ENCODE measurements around the gene KRTAP9-1. TPM values are rescaled to one million over a fixed set of nuclear protein-coding genes. Genes with fewer than 3 reads are reported as not detected.
"Not testable (repeated sequence)": the region's sequence is repeated elsewhere in the genome, so short reads cannot be mapped to it uniquely, and the experiment has no call there.

The KRTAP9-1 gene, protein sequence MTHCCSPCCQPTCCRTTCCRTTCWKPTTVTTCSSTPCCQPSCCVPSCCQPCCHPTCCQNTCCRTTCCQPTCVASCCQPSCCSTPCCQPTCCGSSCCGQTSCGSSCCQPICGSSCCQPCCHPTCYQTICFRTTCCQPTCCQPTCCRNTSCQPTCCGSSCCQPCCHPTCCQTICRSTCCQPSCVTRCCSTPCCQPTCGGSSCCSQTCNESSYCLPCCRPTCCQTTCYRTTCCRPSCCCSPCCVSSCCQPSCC
- total RNA-seq (not detected in 2 replicates), polyA plus RNA-seq (not detected in 2 replicates), polyA minus RNA-seq (ENCODE audit: low replicate concordance) (not detected in 2 replicates)
- polyA plus RNA-seq (2012), result not detected in 2 replicates

DNA sequence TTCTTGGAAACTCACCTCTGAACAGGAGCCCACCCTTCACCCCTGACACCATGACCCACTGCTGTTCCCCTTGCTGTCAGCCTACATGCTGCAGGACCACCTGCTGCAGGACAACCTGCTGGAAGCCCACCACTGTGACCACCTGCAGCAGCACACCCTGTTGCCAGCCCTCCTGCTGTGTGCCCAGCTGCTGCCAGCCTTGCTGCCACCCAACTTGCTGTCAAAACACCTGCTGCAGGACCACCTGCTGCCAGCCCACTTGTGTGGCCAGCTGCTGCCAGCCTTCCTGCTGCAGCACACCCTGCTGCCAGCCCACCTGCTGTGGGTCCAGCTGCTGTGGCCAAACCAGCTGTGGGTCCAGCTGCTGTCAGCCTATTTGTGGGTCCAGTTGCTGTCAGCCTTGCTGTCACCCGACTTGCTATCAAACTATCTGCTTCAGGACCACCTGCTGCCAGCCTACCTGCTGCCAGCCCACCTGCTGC is at the start of gene KRTAP9-1:
KRTAP9-1 (plus strand) TSS at position 51 of the 482 bp plus-strand sequence; CDS start at position 51, 0 bp downstream.
- not testable (repeated sequence) for DNase-seq (ENCODE audit: low read depth in 2 of 2); H2AFZ ChIP-seq (ENCODE audit: low read length); H3K79me2 ChIP-seq (ENCODE audit: control insufficient read depth, insufficient read depth, low read length); H3K9ac ChIP-seq (ENCODE audit: insufficient read depth, low read length); H4K20me1 ChIP-seq (ENCODE audit: control insufficient read depth, extremely low read depth, insufficient read depth, low read length); H3K4me1 ChIP-seq (ENCODE audit: control insufficient read depth, extremely low read depth, insufficient read depth, low read length); H3K4me3 ChIP-seq (replicated peaks in 1 of 4; ENCODE audit: control extremely low read depth in 1 of 4, insufficient read depth in 1 of 4, low read depth in 3 of 4, low read length in 4 of 4); H3K27me3 ChIP-seq (ENCODE audit: control insufficient read depth, insufficient read depth, low read length); H3K4me2 ChIP-seq (ENCODE audit: extremely low read depth, insufficient read depth, low read length); H3K36me3 ChIP-seq (ENCODE audit: control insufficient read depth, insufficient read depth, low read length); H3K9me3 ChIP-seq (ENCODE audit: control insufficient read depth, insufficient read depth, low read depth, low read length); H3K27ac ChIP-seq (ENCODE audit: insufficient read depth, low read length)

DNA sequence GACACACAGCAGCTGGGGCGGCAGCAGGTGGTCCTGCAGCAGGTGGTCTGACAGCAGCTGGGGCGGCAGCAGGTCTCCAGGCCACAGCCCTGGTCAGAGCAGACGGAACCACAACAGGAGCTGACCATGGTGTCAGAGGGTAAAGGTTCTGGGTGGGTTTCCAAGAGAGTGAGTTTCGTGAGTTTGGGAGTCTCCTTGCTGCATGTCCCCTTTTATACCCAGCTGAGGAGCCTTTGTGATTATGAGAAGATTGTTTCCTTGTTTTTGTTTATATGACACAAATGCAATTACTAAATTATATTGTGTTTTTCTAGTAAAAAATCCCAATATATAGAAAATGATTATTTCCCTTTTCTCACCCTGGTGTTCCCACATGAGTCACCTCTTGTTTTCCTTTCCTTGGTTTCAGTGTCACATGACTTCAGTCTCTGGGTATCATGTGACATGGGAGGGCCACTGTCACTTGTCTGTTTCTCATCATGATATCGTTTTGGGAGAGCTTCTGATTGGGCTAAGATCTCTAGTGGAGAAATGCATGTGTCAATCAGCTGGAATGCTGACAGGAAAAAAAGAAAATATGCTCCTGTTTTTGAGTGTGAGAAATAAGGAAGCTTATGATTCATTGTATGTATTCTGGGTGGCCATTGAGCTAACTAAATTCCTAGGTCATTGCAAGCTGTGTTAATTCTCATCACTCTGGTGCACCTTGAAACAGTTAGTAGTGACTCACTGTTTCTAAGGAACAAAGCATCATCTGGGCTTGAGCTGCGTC is 49.1 kb upstream of the KRTAP9-1 start, which contains the start of gene KRTAP4-6:
KRTAP4-6 (minus strand) TSS at position 185 of the 772 bp plus-strand sequence; CDS start at position 128, 57 bp downstream.
- TF ChIP-seq, protein P1, sequence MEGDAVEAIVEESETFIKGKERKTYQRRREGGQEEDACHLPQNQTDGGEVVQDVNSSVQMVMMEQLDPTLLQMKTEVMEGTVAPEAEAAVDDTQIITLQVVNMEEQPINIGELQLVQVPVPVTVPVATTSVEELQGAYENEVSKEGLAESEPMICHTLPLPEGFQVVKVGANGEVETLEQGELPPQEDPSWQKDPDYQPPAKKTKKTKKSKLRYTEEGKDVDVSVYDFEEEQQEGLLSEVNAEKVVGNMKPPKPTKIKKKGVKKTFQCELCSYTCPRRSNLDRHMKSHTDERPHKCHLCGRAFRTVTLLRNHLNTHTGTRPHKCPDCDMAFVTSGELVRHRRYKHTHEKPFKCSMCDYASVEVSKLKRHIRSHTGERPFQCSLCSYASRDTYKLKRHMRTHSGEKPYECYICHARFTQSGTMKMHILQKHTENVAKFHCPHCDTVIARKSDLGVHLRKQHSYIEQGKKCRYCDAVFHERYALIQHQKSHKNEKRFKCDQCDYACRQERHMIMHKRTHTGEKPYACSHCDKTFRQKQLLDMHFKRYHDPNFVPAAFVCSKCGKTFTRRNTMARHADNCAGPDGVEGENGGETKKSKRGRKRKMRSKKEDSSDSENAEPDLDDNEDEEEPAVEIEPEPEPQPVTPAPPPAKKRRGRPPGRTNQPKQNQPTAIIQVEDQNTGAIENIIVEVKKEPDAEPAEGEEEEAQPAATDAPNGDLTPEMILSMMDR (conservative IDR thresholded peaks at IDR 0.05 in 1 of 2, IDR thresholded peaks at IDR 0.05 in 1 of 2; ENCODE audit: low read depth in 1 of 2, low read length in 2 of 2), result no peak
- TF ChIP-seq EZH2 (IDR thresholded peaks at IDR 0.05; ENCODE audit: low read length, missing control alignments), result no peak
- no peaks in the 10 kb centered on the region for H3K36me3 ChIP-seq (ENCODE audit: control insufficient read depth, insufficient read depth, low read length)

DNA sequence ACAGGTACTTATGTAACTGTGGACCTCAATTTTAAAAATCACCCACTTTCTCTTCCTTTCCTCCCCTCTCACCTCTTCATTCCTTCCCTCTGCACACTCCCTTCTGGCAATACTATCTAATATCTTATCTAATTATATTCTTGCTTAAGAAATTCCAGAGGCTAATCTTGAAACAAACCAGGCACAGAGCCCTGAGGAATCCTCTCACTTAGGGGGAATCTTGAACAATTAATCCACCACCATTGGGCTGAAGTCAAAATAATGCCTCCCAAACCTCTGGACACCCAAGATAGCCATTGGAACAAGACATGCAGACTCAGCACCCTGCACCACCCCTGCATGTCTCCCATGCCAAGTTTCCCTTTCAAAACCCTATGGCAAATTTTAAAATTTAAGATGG is 48.3 kb upstream of the KRTAP9-1 start:
- Histone ChIP-seq H3K27ac (ENCODE audit: insufficient read depth, low read length) (no peak overlapping the region), H2AFZ (ENCODE audit: low read length) (no peak overlapping the region), H4K20me1 (ENCODE audit: control insufficient read depth, extremely low read depth, insufficient read depth, low read length) (no peaks in the 10 kb centered on the region), H3K27me3 (ENCODE audit: control insufficient read depth, insufficient read depth, low read length) (no peaks in the 10 kb centered on the region), H3K4me1 (ENCODE audit: control insufficient read depth, extremely low read depth, insufficient read depth, low read length) (no peaks in the 10 kb centered on the region), H3K9me3 (ENCODE audit: control insufficient read depth, insufficient read depth, low read depth, low read length) (no peaks in the 10 kb centered on the region), H3K79me2 (ENCODE audit: control insufficient read depth, insufficient read depth, low read length) (no peaks in the 10 kb centered on the region), H3K4me2 (ENCODE audit: extremely low read depth, insufficient read depth, low read length) (no peak overlapping the region), H3K36me3 (ENCODE audit: control insufficient read depth, insufficient read depth, low read length) (no peaks in the 10 kb centered on the region), H3K9ac (ENCODE audit: insufficient read depth, low read length) (no peak overlapping the region), H3K4me3 (replicated peaks in 1 of 4; ENCODE audit: control extremely low read depth in 1 of 4, insufficient read depth in 1 of 4, low read depth in 3 of 4, low read length in 4 of 4) (no peak overlapping the region)
- no peak for DNase-seq (ENCODE audit: low read depth in 2 of 2)
- TF ChIP-seq, protein P1 (conservative IDR thresholded peaks at IDR 0.05 in 1 of 2, IDR thresholded peaks at IDR 0.05 in 1 of 2; ENCODE audit: low read depth in 1 of 2, low read length in 2 of 2), result no peak

More for the DNA sequence above, 49.1 kb upstream of the KRTAP9-1 start, which contains the start of gene KRTAP4-6:
- no peaks in the 10 kb centered on the region for H3K9me3 ChIP-seq (ENCODE audit: control insufficient read depth, insufficient read depth, low read depth, low read length)
- no peaks in the 10 kb centered on the region for H4K20me1 ChIP-seq (ENCODE audit: control insufficient read depth, extremely low read depth, insufficient read depth, low read length)
- H3K79me2 ChIP-seq (ENCODE audit: control insufficient read depth, insufficient read depth, low read length), result no peaks in the 10 kb centered on the region
- no peak within 1 kb of the TSS for H3K27ac ChIP-seq (ENCODE audit: insufficient read depth, low read length)
- no peak within 1 kb of the TSS for H3K4me3 ChIP-seq (replicated peaks in 1 of 4; ENCODE audit: control extremely low read depth in 1 of 4, insufficient read depth in 1 of 4, low read depth in 3 of 4, low read length in 4 of 4)
- peak in 1 of 2 donors; percentile 85 for DNase-seq (ENCODE audit: low read depth in 2 of 2)
- H3K4me2 ChIP-seq (ENCODE audit: extremely low read depth, insufficient read depth, low read length), result no peak within 1 kb of the TSS
- no peak within 1 kb of the TSS for H3K9ac ChIP-seq (ENCODE audit: insufficient read depth, low read length)
- no peak within 1 kb of the TSS for H2AFZ ChIP-seq (ENCODE audit: low read length)
- H3K27me3 ChIP-seq (ENCODE audit: control insufficient read depth, insufficient read depth, low read length), result no peaks in the 10 kb centered on the region
- H3K4me1 ChIP-seq (ENCODE audit: control insufficient read depth, extremely low read depth, insufficient read depth, low read length), result no peaks in the 10 kb centered on the region
